Fibroblast of pulmonary artery (primary cell): ENCODE results near the gene MBTPS1.

Experiments used
- DNase-seq: peaks from one replicate; pipeline ENCODE4 v3.0.0-alpha.2; 2010; ENCODE audit warnings: low read depth
- H3K4me3 ChIP-seq: replicated peaks from 2 replicates; pipeline ENCODE4 v1.5.1; 2011; ENCODE audit warnings: low read depth, mild to moderate bottlenecking, control low read depth, low read length, moderate library complexity
- TF ChIP-seq, protein P1 (sequence below): IDR thresholded peaks from 2 replicates; pipeline ENCODE4 v1.5.1; 2011; ENCODE audit warnings: mild to moderate bottlenecking, control low read depth, low read length, inconsistent platforms; ENCODE audit errors: missing control alignments

The MBTPS1 gene

DNA sequence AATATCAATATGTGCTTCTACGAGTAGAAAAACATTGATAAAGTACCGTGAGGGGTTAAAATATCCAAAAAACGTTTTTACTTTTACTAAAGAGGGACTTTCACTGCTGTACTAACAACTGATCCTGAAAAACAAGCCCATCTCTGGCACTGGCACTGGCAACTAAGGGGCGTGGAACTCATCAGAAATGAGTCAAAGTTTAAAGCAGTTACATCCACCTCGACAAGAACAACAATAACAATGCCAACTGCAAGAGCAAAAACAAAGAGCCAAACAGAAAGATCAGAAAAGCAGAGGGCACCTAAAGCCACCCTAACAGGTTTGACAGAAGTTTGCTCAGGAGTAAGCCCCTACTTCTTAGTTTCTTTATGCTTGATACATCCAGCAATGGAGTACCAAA lies 13.1 kb downstream of the MBTPS1 start:
- no peak overlapping the region for H3K4me3 ChIP-seq
- DNase-seq, result no peak
- TF ChIP-seq, protein P1, sequence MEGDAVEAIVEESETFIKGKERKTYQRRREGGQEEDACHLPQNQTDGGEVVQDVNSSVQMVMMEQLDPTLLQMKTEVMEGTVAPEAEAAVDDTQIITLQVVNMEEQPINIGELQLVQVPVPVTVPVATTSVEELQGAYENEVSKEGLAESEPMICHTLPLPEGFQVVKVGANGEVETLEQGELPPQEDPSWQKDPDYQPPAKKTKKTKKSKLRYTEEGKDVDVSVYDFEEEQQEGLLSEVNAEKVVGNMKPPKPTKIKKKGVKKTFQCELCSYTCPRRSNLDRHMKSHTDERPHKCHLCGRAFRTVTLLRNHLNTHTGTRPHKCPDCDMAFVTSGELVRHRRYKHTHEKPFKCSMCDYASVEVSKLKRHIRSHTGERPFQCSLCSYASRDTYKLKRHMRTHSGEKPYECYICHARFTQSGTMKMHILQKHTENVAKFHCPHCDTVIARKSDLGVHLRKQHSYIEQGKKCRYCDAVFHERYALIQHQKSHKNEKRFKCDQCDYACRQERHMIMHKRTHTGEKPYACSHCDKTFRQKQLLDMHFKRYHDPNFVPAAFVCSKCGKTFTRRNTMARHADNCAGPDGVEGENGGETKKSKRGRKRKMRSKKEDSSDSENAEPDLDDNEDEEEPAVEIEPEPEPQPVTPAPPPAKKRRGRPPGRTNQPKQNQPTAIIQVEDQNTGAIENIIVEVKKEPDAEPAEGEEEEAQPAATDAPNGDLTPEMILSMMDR, result no peak

DNA sequence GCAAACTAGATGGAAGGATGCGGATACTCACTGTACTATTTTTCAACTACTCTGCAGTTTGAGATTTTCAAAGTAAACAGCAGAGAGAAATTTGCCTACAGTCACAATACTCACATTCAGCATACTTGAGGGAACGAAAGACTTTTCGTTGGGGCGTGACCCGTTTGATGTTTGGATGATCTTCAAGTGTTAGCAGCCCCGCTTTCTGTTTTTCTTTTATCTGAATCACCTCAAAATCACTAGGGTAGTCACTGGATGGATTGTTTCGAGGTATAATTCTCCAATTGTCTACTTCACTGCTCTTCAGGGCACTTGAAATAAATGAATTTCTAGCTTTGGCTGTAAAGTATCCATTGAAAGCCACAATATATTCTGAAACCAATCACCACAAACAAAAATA lies 17.8 kb downstream of the MBTPS1 start:
- TF ChIP-seq, protein P1, result no peak
- no peak overlapping the region for H3K4me3 ChIP-seq
- no peak for DNase-seq

DNA sequence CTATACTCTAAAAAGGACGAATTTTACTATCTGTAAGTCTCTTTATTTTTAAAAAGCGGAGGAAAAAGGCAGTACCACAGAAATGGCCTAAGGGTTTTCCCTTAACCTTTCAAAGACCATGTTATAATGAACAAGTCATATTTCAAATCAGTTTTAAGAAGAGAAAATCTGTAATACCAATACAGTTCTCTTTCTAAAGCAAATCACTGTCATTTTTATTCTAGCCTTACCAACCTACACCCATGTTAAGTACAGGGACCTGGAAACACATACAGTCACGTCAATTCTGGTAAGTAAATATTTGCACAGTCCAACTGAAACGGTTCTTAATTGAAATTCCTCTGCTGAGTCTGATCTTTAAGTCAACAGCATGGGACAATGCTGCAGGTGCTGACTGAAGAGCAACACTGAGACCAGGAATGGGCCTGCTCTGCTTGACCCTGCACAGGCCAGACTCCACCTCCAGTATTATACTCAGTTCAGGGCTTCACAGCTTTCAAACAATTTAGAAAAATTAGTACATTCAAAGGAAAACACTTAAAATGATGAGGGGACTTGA lies 20.2 kb downstream of the MBTPS1 start:
- TF ChIP-seq, protein P1, result no peak
- DNase-seq, result no peak
- no peak overlapping the region for H3K4me3 ChIP-seq

GRCh38 chr16:84095466-84095865 lies 21.3 kb downstream of the MBTPS1 start:
- no peak for DNase-seq
- no peak overlapping the region for H3K4me3 ChIP-seq
- TF ChIP-seq, protein P1, result no peak

- no peak overlapping the region for H3K4me3 ChIP-seq
- TF ChIP-seq, protein P1, result no peak
- no peak for DNase-seq
Measured at GRCh38 chr16:84093879-84094270, 22.9 kb downstream of the MBTPS1 start.

DNA sequence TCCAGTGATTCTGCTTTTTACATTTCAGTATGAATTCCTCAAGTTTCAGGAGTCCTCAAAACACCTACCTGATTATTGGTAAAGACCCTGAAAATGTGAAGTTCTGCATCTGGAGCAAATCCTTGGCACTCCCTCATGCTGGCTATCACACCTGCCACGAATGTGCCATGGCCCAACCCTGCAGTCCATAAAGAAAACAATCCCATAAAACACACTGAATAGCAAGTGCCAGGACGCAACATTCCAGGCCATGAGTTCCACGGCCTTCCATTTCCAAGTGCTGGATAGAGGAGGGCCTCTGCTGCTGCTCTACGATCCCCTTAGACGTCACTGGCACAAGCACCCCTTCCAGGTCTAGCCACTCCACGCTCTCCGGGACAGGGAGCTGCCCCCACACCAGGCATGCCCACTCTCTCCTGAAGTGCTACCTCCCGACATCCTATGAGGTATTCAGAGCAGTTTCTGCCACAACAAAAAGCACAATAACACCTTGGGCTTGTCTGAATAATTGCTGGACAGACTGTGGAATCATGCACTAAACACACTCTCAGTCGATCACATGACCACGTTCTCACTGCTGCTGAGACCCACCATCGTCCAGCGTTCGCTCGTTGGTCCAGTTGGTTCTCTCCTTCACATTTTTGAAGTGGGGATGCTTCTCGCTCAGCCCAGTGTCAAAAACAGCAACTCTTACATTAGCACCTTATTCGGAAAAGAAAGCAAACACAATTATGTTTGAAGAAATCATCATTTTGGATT lies 23.4 kb downstream of the MBTPS1 start:
- DNase-seq, result no peak
- TF ChIP-seq, protein P1, result no peak
- no peak overlapping the region for H3K4me3 ChIP-seq

DNA sequence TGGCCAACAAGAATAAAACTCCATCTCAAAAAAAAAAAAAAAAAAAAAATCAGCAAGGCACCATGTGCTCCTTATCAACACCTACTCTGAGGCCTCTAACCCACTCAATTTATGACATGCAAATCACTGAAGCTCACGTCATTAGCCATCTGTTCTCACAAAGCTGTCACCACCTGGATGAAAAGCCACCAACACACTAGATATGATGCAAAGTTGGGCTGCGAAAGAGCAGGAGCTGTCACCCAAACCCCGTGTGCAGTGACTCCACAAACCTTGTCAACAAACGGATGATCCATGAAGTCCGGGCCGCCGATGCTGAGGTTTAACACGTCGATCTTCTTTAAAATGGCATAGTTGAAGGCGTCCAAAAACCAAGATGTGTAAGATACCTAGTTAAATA lies 25.3 kb downstream of the MBTPS1 start:
- TF ChIP-seq, protein P1, result no peak
- no peak for DNase-seq
- no peak overlapping the region for H3K4me3 ChIP-seq
